ENCODE data around the gene HCN4. TPM values are rescaled to one million over a fixed set of nuclear protein-coding genes. Genes with fewer than 3 reads are reported as not detected.
A peak's percentile ranks its signal among the peaks of the same experiment; 100 is the strongest.

The HCN4 gene
- total RNA-seq, 1 donor: not detected

DNA sequence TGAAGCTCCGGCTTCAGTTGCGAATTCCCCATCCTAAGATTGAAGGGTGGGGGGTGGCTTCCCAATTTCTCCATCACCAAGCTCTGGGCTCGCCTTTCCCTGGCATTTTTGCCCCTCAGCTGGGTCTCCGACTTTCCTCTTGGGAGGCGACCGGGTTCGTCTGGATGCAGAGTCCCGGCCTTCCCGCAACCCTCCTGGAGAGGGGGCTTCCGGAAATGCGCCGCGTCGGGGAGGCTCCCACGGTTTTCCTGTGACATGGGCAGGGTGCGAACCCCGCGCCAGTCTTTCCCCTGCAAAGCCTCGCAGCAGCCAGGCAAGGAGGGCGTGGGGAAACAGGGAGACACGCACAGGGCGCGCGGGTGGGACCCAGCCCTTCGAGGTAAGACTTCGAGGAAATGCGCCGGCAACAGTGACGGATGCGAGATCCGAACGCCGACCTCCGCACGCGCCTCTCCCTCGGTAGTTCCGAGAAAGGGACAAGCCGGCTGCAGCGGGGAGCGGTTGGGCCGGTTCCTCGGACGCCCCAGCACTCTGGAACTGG is 466 bp upstream of the HCN4 start:
- H4K20me1 ChIP-seq (ENCODE audit: insufficient read depth, low read length): no peaks in the 10 kb centered on the region
- DNase-seq (ENCODE audit: insufficient read length, low spot score, missing footprints): peak; percentile 87
- peaks cover 70% of the 10 kb centered on the region for H3K27me3 ChIP-seq (ENCODE audit: insufficient read depth, low read length)
- H2AFZ ChIP-seq (ENCODE audit: low read length): no peak overlapping the region
- no peaks in the 10 kb centered on the region for H3K4me1 ChIP-seq (ENCODE audit: insufficient read depth, low read length)
- H3K27ac ChIP-seq (ENCODE audit: low read depth, low read length): no peak overlapping the region
- H3K79me2 ChIP-seq (ENCODE audit: insufficient read depth, low read length): no peaks in the 10 kb centered on the region
- H3K9me3 ChIP-seq (ENCODE audit: low read depth, low read length): no peaks in the 10 kb centered on the region
- TF ChIP-seq, protein P1, sequence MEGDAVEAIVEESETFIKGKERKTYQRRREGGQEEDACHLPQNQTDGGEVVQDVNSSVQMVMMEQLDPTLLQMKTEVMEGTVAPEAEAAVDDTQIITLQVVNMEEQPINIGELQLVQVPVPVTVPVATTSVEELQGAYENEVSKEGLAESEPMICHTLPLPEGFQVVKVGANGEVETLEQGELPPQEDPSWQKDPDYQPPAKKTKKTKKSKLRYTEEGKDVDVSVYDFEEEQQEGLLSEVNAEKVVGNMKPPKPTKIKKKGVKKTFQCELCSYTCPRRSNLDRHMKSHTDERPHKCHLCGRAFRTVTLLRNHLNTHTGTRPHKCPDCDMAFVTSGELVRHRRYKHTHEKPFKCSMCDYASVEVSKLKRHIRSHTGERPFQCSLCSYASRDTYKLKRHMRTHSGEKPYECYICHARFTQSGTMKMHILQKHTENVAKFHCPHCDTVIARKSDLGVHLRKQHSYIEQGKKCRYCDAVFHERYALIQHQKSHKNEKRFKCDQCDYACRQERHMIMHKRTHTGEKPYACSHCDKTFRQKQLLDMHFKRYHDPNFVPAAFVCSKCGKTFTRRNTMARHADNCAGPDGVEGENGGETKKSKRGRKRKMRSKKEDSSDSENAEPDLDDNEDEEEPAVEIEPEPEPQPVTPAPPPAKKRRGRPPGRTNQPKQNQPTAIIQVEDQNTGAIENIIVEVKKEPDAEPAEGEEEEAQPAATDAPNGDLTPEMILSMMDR (IDR thresholded peaks at IDR 0.05; ENCODE audit: extremely low read depth, low read depth, low read length): no peak
- no peaks in the 10 kb centered on the region for H3K36me3 ChIP-seq (ENCODE audit: insufficient read depth, low read length)
- H3K4me3 ChIP-seq (ENCODE audit: insufficient read depth, low read length): no peak overlapping the region
- H3K4me2 ChIP-seq (ENCODE audit: insufficient read depth, low read length): no peak overlapping the region

DNA sequence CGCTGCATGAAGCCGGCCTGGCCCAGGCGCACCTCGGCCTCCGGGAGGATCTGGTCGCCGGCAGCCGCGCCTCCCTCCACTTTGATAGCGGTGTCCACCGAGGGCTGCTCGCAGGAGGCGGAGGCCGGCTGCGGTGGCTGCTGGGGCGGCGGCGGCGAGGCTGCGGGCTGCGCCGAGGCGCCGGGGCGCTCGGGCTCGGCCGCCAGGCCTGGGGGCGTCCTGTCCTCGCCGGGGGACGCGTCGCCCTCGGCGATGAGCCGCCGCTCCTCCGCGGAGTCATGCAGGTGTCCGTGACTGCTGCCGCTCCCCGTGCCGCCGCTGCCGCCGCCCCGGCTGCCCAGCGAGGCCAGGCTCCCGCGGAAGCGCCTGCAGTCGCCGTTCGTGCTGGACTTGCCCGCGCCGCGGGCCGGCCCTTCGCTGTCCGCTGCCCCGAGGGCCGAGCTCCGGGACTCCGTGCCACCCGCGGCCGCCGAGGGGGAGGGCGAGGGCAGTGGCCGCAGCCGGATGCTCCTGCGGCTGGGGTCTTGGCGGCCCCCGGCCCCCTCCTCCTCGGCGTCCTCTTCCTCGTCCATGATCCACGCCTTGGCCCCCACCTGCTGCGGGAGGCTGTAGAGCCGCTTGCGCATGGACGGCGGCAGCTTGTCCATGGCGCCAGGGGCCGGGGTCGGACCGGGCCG is 996 bp downstream of the HCN4 start:
- Histone ChIP-seq H3K4me1 (ENCODE audit: insufficient read depth, low read length) (no peaks in the 10 kb centered on the region), H3K27ac (ENCODE audit: low read depth, low read length) (no peak overlapping the region), H4K20me1 (ENCODE audit: insufficient read depth, low read length) (no peaks in the 10 kb centered on the region), H3K4me3 (ENCODE audit: insufficient read depth, low read length) (no peak overlapping the region), H3K79me2 (ENCODE audit: insufficient read depth, low read length) (no peaks in the 10 kb centered on the region), H3K9me3 (ENCODE audit: low read depth, low read length) (no peaks in the 10 kb centered on the region), H3K4me2 (ENCODE audit: insufficient read depth, low read length) (no peak overlapping the region), H3K27me3 (ENCODE audit: insufficient read depth, low read length) (peaks cover 62% of the 10 kb centered on the region), H3K36me3 (ENCODE audit: insufficient read depth, low read length) (no peaks in the 10 kb centered on the region), H2AFZ (ENCODE audit: low read length) (no peak overlapping the region)
- DNase-seq (ENCODE audit: insufficient read length, low spot score, missing footprints): peak; percentile 88
- TF ChIP-seq, protein P1 (IDR thresholded peaks at IDR 0.05; ENCODE audit: extremely low read depth, low read depth, low read length): no peak

DNA sequence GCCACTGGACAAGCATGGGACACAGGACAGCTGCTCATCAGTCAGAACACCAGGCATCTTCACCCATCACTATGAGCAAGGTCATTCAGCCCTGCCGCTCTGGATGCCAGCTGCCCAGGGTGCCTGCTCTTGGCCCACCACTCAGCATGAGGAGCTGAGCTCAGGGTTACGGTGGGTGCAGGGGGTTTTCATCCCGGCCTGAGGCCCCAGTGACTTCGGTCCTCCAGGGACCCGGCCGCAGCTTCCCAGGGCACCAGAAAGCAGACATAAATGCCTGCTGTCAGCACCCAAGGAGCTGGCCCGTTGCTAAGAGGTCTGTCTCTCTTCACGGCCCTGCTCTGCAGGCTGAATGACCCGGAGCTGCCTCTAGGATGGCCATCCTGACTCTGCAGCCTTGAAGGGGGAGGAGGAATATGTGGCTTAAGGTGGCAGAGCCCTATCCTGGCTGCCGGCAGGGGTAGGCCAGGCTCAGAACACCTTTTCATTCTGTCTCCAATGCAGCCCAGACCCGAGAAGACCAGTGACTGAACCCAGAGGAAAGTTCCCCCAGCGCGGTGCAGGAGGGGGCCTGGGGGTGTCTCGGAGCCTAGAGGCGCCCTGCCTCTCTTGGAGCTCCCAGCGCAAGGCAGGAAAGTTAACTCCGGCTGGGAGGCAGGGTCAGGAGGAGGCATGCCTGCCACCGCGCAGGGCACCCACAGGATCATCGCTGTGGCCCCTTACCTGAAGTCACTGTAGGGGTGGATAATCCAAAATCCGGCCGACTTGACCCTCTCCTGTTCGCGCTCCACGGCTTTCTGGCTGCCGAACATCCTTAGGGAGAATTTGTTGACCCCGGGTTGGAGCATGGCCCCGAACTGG is 1.8 kb downstream of the HCN4 start:
- no peak overlapping the region for H2AFZ ChIP-seq (ENCODE audit: low read length)
- no peaks in the 10 kb centered on the region for H4K20me1 ChIP-seq (ENCODE audit: insufficient read depth, low read length)
- H3K27ac ChIP-seq (ENCODE audit: low read depth, low read length): no peak overlapping the region
- no peaks in the 10 kb centered on the region for H3K79me2 ChIP-seq (ENCODE audit: insufficient read depth, low read length)
- H3K27me3 ChIP-seq (ENCODE audit: insufficient read depth, low read length): peaks cover 59% of the 10 kb centered on the region
- DNase-seq (ENCODE audit: insufficient read length, low spot score, missing footprints): peak; percentile 86
- H3K4me3 ChIP-seq (ENCODE audit: insufficient read depth, low read length): no peak overlapping the region
- no peaks in the 10 kb centered on the region for H3K9me3 ChIP-seq (ENCODE audit: low read depth, low read length)
- H3K4me2 ChIP-seq (ENCODE audit: insufficient read depth, low read length): no peak overlapping the region
- TF ChIP-seq, protein P1 (IDR thresholded peaks at IDR 0.05; ENCODE audit: extremely low read depth, low read depth, low read length): no peak
- no peaks in the 10 kb centered on the region for H3K36me3 ChIP-seq (ENCODE audit: insufficient read depth, low read length)
- H3K4me1 ChIP-seq (ENCODE audit: insufficient read depth, low read length): no peaks in the 10 kb centered on the region

DNA sequence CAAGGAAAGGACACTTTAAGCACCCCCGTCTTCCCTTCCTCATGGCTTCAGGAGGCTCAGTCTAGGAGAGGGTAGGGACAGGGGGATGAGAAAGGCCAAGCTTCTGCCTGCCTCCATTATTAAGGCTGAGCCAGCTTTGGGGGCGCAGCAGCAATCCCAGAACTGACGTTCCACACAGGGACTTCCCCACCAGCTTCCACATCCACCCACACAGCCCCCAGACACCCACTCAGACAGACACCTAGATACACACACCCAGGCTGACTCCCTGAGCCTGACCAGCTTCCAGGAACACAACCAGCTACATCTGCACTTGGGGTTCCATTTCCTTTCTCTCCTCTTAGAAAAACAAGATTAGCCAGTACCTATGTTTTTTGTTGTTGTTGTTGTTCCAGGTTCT is 4.7 kb downstream of the HCN4 start:
- H3K4me1 ChIP-seq (ENCODE audit: insufficient read depth, low read length): no peaks in the 10 kb centered on the region
- no peak overlapping the region for H3K4me2 ChIP-seq (ENCODE audit: insufficient read depth, low read length)
- H2AFZ ChIP-seq (ENCODE audit: low read length): no peak overlapping the region
- no peaks in the 10 kb centered on the region for H3K36me3 ChIP-seq (ENCODE audit: insufficient read depth, low read length)
- peaks cover 35% of the 10 kb centered on the region for H3K27me3 ChIP-seq (ENCODE audit: insufficient read depth, low read length)
- TF ChIP-seq, protein P1 (IDR thresholded peaks at IDR 0.05; ENCODE audit: extremely low read depth, low read depth, low read length): no peak
- H3K4me3 ChIP-seq (ENCODE audit: insufficient read depth, low read length): no peak overlapping the region
- no peaks in the 10 kb centered on the region for H4K20me1 ChIP-seq (ENCODE audit: insufficient read depth, low read length)
- no peak overlapping the region for H3K27ac ChIP-seq (ENCODE audit: low read depth, low read length)
- no peaks in the 10 kb centered on the region for H3K79me2 ChIP-seq (ENCODE audit: insufficient read depth, low read length)
- no peaks in the 10 kb centered on the region for H3K9me3 ChIP-seq (ENCODE audit: low read depth, low read length)
- DNase-seq (ENCODE audit: insufficient read length, low spot score, missing footprints): no peak

Data from osteoblast (primary cell).